Measurements from ENCODE around the gene GABPA. TPM values are rescaled to one million over a fixed set of nuclear protein-coding genes. Genes with fewer than 3 reads are reported as not detected.

Gene GABPA
- total RNA-seq, 1 donor from 2014 or later: 27.0 TPM

GRCh38 chr21:25809013-25809412 lies 74.2 kb downstream of the GABPA start:
- DNase-seq (ENCODE audit: low read depth): peak; percentile 6

GRCh38 chr21:25811186-25811585 lies 76.4 kb downstream of the GABPA start:
- no peak for DNase-seq (ENCODE audit: low read depth)

- no peak for DNase-seq (ENCODE audit: low read depth)
These were observed 79.1 kb downstream of the GABPA start for GRCh38 chr21:25813917-25814316.

- no peak for DNase-seq (ENCODE audit: low read depth)
These were observed 83.3 kb downstream of the GABPA start for GRCh38 chr21:25818121-25818520.

- DNase-seq (ENCODE audit: low read depth): no peak
These were observed 83.8 kb downstream of the GABPA start for GRCh38 chr21:25818551-25818950.

Other genes with a start within 250 kb of the GABPA start
- gene MRPL39, start 127.5 kb upstream of the GABPA start, total RNA-seq: 34.2 and 76.1 TPM in 2 replicates
- gene JAM2, start 95.7 kb upstream of the GABPA start, total RNA-seq: 0.05 and 0.17 TPM in 2 replicates
- gene ATP5PF, start 68 bp upstream of the GABPA start, total RNA-seq: 63.0 and 120 TPM in 2 replicates

Measured in renal cortical epithelial cell (primary cell).